Cardiac fibroblast (primary cell): ENCODE data around the gene OR8B8.
A peak's percentile ranks its signal among the peaks of the same experiment; 100 is the strongest.
"Not testable (repeated sequence)": the region's sequence is repeated elsewhere in the genome, so short reads cannot be mapped to it uniquely, and the experiment has no call there.

ENCODE experiments used
- DNase-seq, 2 donors: peaks; one replicate each; pipeline versions ENCODE4 v3.0.0 to v3.0.0-alpha.2; 2010; ENCODE audit warnings: low read depth in 2 of 2
- H3K4me3 ChIP-seq, 2 donors: replicated peaks in 1 of 2; 1 replicate in 1 of 2; 2 replicates in 1 of 2; pipeline ENCODE4 v1.5.1; 2011; ENCODE audit warnings: low read depth in 2 of 2, low read length in 2 of 2, mild to moderate bottlenecking in 2 of 2, moderate library complexity in 1 of 2
- TF ChIP-seq, protein P1 (sequence below): IDR thresholded peaks from one replicate; pipeline ENCODE4 v1.5.1; 2011; ENCODE audit warnings: low read depth, mild to moderate bottlenecking, low read length, inconsistent platforms

OR8B8 gene

DNA sequence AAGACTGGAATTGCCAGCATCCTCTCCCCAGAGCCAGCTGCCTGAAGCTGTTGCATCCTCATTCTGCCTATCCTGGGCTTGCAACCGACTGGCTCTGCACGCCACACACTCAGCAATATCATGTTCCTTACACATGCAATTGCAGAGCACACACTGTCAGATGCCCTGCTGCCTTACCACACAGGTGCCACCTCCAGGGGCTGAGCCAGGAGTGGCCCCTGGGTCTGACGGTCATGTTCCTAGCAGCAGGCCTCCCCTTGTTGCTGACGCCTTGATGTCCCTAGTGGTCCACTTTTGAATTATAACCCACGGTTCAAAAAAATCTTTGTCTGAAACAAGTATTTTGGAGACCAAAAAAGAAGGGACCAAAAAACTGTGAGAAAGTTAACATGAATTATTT is 18.5 kb upstream of the OR8B8 start:
- no peak overlapping the region for H3K4me3 ChIP-seq
- TF ChIP-seq, protein P1, sequence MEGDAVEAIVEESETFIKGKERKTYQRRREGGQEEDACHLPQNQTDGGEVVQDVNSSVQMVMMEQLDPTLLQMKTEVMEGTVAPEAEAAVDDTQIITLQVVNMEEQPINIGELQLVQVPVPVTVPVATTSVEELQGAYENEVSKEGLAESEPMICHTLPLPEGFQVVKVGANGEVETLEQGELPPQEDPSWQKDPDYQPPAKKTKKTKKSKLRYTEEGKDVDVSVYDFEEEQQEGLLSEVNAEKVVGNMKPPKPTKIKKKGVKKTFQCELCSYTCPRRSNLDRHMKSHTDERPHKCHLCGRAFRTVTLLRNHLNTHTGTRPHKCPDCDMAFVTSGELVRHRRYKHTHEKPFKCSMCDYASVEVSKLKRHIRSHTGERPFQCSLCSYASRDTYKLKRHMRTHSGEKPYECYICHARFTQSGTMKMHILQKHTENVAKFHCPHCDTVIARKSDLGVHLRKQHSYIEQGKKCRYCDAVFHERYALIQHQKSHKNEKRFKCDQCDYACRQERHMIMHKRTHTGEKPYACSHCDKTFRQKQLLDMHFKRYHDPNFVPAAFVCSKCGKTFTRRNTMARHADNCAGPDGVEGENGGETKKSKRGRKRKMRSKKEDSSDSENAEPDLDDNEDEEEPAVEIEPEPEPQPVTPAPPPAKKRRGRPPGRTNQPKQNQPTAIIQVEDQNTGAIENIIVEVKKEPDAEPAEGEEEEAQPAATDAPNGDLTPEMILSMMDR, result no peak
- no peak for DNase-seq

DNA sequence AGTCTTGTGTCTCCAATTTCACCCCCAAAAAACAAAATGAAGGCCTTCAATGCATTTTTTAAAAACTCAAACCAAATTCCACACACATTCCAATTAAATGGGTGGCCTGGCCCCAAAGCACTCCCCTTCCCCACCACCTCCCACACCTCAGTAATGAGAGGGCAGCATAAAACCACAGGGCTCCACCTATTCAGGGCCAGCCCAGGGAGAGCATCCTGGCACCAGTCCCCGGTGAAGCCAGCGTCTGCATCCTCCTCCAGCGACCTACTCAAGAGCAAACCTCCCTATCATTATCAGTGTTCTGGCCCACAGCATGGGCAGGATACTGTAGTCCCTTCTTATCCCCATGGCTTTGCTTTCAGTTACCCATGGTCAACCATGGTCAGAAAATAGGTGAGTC is 17.8 kb upstream of the OR8B8 start:
- TF ChIP-seq, protein P1, result no peak
- DNase-seq, result no peak
- H3K4me3 ChIP-seq, result no peak overlapping the region

DNA sequence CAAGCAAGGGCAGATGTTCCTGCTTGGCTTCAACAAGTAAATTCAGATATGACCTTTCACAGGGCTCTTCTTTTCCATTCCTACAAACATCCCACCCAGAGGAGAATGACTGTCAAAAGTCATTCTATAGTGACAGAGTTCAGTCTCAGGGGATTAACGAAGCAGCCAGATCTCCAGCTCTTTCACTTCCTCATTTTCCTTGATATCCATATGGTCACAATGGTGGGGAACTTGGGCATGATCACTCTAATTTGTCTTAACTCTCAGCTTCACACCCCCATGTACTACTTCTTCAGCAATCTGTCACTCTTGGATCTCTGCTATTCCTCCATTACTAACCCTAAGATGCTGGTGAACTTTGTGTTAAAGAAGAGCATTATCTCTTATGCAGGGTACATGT is 15.0 kb upstream of the OR8B8 start:
- no peak for DNase-seq
- H3K4me3 ChIP-seq, result no peak overlapping the region
- TF ChIP-seq, protein P1, result no peak

DNA sequence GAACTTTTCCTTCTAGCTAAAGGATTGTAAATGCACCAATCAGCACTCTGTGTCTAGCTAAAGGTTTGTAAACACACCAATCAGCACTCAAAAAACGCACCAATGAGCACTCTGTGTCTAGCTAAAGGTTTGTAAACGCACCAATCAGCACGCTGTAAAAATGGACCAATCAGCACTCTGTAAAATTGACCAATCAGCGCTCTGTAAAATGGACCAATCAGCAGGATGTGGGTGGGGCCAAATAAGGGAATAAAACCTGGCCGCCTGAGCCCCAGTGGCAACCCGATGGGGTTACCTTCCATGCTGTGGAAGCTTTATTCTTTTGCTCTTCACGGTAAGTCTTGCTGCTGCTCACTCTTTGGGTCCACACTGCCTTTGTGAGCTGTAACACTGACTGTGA is 13.9 kb upstream of the OR8B8 start:
- not testable (repeated sequence) for H3K4me3 ChIP-seq

DNA sequence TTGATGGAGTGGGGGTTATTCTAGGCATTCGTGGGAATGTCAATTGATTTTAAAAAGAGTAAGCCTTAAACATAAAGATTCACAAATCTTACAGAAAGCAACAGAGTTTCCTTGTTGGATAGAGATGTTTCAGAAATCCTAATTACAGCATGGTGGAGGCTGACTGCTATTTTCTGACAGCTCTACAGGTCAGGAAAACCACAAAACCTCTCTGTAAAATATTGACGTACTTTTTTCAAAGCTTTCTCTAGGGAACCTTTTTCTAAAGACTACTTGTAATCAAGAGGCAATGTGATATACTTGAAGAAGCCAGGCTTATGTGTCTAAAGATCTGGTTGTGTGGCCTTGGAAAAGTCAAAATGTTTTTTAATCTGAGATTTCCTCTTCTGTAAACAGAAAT is 9.1 kb upstream of the OR8B8 start:
- no peak for DNase-seq
- H3K4me3 ChIP-seq, result no peak overlapping the region
- TF ChIP-seq, protein P1, result no peak

More for the DNA sequence above, 13.9 kb upstream of the OR8B8 start:
- not testable (repeated sequence) for DNase-seq

DNA sequence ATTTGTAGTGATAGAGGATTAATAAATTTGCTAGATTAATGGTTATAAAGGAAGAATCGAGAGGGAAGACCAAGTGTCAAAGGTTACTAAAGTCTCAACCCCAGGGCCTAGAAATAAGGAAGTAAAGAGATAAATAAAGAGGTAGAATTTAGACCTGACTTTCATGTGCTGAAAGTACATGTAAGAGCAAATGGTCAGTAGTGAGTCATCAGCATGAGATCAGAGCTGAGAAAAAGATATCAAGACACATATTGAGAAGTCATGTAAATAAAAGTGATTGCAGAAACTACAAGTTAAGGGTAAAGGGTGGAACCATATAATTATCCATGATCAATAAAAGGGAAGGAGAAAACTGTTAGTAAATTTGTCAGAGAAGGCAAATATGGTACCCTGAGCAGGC is 1.4 kb upstream of the OR8B8 start:
- H3K4me3 ChIP-seq, result no peak overlapping the region
- DNase-seq, result peak in 1 of 2 donors; percentile 29
- TF ChIP-seq, protein P1, result no peak

DNA sequence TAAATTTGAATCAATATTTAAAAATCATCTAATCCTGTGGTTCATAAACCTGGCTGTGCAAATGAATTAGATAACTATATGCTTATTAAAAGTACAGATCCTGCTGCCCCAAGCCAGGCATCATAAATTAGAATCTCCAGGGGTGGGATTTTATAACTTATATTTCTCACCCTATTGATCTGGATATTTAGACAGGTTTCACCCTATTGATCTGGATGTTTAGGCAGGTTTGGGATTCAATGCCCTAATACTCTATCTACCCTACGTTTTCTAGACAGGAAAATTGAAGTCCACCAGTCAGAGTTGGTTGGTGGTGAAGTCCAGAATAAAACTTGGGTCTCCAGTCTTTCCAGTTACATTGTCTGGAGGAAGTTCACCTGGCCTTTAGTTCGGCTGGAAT is 2.6 kb downstream of the OR8B8 start:
- H3K4me3 ChIP-seq, result no peak overlapping the region
- DNase-seq, result no peak
- TF ChIP-seq, protein P1, result no peak
